DND-41 (cell line): ENCODE results near the gene MSL1.

Experiments used
- EZH2 ChIP-seq: IDR thresholded peaks from 3 replicates; pipeline ENCODE4 v1.6.1; 2012; ENCODE audit warnings: borderline replicate concordance, low read depth, mild to moderate bottlenecking, moderate library complexity, low read length, inconsistent platforms; ENCODE audit not compliant: severe bottlenecking
- TF ChIP-seq, protein P1 (sequence below): IDR thresholded peaks from 2 replicates; pipeline ENCODE4 v1.5.1; 2012; ENCODE audit warnings: borderline replicate concordance, low read length, moderate library complexity, mild to moderate bottlenecking; ENCODE audit not compliant: poor library complexity, severe bottlenecking; ENCODE audit errors: extremely low read depth

DNA sequence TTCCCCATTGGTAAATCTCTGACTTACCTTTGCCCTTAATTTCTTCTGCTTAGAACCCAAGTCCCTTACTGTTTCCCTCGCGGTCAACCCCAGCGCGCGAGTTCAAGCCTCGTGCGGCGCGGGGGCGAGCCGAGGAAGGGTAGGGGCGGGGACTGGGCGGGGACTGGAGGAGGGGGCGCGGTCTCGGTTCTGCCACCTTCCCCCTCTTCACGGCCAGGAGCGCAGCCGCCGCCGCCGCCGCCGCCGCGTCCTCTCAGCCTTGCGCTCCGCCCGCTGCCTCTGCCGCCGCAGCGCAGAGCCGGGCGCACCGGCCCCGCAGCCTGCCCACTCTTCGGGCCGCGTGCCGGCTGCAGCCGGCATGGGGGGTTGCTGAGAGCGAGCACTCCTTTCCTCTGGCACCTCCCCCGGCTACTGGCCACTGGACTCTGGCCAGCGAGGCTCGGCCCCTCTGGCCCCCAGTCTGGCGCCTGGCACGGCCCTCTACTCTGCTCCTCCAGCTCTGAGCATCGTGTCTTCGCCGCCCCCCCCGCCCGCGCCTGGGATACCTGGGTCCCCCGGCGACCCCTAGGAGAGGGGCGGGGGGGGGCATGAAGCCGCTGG, 55.6 kb downstream of the MSL1 start, which contains the start of gene RAPGEFL1:
- TF ChIP-seq, protein P1, sequence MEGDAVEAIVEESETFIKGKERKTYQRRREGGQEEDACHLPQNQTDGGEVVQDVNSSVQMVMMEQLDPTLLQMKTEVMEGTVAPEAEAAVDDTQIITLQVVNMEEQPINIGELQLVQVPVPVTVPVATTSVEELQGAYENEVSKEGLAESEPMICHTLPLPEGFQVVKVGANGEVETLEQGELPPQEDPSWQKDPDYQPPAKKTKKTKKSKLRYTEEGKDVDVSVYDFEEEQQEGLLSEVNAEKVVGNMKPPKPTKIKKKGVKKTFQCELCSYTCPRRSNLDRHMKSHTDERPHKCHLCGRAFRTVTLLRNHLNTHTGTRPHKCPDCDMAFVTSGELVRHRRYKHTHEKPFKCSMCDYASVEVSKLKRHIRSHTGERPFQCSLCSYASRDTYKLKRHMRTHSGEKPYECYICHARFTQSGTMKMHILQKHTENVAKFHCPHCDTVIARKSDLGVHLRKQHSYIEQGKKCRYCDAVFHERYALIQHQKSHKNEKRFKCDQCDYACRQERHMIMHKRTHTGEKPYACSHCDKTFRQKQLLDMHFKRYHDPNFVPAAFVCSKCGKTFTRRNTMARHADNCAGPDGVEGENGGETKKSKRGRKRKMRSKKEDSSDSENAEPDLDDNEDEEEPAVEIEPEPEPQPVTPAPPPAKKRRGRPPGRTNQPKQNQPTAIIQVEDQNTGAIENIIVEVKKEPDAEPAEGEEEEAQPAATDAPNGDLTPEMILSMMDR = no peak
- TF ChIP-seq EZH2 = no peak
